ENCODE data around the gene IGSF5.
"Not testable (repeated sequence)": the region's sequence is repeated elsewhere in the genome, so short reads cannot be mapped to it uniquely, and the experiment has no call there.

Gene IGSF5

DNA sequence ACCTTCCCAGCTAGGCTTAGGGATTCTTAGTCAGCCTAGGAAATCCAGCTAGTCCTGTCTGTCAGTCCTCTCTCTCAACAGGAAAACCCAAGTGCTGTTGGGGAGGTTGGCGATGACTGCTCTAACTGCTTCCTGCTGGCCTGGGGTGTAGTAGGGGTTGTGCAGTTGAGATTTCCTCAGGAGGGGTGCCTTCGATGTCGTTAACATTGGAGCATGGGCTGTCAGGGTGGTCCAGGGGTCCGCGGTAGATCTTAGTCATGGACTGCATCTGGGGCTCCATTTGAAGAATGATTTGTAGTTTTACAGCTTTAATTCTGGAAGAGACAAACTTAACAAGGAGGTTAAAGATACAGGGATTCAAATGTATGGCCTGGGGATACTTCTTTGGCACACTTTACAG is 5.5 kb upstream of the IGSF5 start:
- not testable (repeated sequence) for DNase-seq

DNA sequence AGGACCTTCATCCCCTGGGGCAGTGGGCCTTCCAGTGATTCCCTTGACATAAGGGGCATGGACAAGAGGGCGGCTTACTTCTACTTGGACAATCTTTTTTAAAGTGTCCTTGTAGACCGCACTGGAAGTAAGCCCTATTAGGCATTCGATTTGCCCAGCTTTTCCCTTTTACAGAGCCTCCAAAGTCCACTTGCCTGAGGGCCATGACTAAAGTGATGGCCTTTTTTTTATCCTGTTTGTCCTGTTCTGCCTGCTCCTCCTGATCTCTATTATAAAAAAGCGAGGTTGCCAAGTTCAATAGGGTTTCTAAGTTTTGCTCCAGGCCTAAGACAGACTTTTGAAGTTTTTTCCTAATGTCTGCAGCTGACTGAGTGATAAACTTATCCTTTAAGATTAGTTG is 2.4 kb upstream of the IGSF5 start:
- not testable (repeated sequence) for DNase-seq

DNA sequence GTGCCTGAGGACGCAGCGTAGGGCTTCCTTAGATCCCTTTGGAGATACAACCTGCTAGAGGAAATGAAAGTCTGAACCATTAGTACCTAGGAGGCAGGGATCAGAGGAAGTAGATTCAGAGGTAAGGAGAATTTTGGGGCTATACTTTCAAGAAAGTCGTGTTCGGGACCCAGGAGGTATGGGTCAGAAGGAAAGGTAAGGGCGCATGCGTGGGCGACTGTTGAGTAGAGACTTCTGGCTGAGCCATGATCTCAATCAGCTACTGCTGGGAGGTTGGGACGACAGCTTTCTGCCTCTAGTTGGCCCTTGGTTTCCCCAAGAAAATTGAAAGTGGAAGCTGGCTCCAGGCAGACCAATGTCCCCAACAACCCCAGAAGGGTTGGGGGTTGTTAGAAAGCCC is 349 bp downstream of the IGSF5 start:
- DNase-seq, result not testable (repeated sequence)

DNA sequence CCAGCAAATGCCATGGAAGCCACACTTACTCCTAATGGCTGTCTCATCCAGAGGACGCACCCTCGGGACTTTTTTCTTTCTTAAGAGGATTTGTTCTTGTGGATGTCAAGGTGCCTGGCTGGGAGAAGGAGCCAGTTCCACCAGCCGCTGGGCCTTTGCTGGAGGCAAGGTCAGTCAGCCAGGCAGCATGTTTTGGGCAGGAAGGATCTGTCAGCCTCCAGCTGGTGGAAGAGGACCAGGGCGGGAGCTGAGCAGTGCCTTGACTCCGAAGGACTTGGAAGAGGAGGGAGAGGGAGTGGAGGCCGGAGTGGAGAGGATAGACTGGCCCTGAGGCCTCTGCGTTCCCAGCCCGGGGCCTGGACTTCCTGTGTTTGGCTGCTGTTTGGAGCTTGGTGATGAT is 5.7 kb downstream of the IGSF5 start:
- DNase-seq, result no peak

DNA sequence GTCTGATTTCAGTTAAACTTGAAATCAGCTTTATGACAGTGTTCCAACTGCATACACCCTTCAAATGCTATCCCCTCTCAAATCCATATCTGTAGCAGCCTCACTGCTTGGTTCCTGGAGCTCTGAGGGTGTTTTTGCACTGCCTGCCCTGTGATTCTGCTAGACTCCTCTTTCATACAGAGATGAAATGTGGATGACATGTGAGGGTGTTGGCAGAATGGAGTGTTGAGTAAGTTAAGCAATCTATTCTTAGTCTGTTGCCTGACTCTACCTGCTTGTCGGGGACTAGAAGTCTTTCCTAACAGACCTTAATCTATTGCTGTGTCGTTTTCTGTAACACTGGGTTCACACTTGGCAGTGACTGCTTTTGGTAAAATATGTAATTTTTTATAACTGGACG is 9.8 kb downstream of the IGSF5 start:
- no peak for DNase-seq

DNA sequence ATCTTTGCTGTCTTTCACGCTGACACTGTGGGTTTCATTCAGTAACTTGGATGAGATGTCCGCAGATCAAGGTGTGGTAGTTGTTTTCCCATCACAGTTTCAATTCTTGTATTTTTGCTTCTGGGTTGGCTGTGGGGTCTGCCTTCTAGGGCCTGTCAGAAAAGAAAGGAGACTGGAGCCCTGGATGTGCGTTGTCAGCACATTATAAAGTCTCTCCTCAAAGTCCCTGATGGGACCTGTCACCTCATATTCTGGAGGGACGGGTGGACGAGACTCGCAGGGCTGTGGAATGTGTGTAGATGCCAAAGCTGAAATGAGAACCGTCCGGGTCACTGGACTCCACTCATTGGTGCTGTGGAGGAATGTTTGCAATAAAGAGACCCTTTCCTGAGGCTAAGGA is 11.3 kb downstream of the IGSF5 start:
- DNase-seq, result no peak

DNA sequence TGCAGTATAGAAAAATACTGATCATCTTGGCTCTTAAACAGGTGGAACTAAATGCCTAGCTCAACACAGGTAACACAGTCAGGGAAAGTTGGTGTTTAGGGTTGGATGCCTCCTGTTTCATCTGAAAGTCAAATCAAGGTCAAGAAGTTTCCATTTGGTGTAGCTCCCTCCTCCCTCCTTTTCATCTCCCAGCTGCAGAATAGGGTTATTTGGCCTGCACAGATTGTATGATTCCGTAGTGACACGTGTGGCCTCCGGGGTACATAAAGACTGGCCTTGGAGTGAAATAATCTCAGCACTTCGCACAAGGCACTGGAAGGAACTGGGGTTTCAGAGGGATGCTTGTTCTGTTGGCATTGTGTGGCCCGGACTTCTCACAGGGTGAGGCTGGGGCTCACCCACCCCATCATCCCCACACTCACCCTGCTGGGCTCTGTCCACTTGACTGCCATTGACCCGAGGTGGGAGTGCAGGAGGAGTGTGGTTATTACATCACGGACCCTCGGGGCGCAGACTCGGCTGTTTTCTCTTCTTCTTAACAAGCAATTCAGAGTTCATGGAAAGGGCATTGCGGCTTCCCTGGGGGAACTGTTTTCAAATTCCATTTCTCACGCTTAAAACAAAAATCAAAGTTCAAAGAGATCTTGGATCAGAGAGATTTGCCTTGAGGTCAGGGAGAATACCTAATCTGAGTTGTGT is 18.4 kb downstream of the IGSF5 start:
- no peak for DNase-seq

DNA sequence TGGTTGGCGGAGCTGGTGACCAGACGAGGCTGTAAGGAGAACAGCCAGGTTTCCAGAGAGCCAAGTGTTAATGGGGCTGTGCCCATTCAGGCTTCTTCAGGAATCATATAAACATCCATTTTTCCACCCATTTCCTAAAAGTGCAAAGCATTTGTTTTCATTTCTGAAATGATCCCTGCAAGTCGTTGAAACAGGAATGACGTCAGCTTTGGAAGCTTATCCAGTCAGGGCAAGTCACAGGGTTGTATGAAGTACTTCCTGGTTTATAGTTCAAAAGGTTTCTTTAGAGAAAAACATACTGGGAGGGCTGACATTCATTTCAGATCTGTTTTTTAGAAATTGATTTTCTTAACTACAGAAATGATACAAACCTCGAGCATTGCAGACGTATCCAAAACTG is 29.2 kb downstream of the IGSF5 start:
- DNase-seq, result no peak

DNA sequence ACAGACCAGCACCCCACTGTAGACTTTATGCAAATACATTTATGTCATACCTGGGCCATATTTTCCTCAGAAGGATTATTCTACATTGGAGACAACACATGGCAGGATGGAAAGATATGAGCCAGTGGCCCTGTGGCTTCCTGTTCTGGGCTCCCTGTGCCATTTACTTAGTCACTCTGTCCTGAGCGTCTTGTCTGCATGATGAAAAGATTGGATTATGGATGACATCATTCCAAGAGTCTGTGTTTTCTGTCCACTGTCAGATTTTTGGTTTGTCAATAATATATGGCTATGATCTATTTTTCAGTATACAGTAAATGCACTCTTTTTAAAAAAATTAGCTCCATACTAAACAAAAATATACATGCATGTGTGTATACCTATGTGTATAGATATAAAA is 30.8 kb downstream of the IGSF5 start:
- DNase-seq, result no peak

DNA sequence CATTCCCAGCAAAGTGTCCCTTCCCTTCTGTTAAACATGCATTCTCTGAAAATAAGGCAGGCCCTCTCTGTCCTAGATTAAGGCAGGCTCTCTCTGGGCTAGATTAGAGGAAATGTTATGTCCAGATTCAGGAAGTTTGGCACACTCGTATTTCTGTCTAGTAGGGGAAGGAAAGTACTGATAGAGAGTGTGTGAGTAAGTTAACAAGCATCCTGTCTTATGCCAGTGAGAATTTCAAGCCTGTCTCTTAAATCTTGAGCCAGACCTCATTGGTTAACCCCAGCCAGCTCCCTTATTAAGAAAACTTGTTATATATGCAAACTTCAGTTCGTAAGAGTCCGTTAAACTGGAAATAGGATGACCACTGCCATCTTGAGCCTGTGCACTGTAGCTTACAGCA is 31.6 kb downstream of the IGSF5 start:
- DNase-seq, result no peak

DNA sequence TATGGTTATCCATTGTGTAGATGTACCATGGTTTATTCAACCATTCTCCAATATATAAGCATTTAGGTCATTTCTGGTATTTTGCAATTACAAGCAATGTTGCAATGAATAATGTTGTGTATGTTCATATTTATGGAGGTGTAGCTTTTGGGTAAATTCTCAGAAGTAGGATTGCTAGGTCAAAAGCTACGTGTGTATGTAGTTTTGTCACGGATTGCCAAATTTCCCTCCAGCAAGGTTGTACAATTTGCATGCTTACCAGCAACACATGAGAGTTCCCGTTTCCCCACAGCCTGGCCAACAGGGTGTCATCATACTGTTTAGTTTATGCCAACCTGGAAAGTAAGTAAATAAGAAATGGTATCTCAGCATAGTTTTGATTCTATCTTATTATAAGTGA is 36.3 kb downstream of the IGSF5 start:
- DNase-seq, result no peak

DNA sequence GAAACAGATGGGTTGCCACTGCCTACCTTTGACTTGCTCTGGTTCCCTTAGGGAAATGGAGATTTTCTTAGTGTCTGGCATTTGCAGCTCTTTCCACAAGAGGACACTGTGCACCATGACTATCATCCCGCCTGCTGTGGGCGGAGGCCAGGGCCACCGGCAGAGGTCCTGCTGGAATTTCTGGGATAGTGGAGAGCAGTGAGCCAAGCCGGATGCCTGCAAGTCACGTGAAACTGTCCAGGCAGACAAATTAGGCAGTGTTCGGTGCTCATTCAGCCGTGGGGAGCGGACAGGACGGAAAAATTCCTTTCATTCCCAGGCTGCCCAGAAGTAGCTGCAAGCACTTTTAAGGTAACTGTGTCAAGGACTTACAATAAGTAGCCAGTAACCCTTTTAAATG is 43.4 kb downstream of the IGSF5 start:
- DNase-seq, result no peak

DNA sequence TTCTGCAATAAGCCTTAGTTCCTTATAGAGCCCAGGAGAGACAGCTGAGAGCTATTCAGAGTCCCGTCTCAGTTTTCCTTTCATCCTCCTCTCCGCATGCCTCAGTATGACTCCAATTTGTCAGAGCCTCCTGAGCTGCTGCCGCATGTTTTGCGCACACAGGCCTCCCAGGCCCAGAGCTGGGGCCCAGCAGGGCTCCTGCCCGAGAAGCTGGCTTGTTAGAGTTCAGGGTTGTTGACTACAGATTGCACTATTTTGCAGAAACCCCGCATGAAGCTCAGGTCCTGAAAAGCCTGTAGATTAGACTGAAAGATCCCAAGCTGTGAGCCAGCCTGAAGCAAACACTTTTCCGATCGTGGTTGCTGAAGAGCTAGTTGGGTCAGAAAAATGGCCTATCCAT is 51.5 kb downstream of the IGSF5 start:
- no peak for DNase-seq

DNA sequence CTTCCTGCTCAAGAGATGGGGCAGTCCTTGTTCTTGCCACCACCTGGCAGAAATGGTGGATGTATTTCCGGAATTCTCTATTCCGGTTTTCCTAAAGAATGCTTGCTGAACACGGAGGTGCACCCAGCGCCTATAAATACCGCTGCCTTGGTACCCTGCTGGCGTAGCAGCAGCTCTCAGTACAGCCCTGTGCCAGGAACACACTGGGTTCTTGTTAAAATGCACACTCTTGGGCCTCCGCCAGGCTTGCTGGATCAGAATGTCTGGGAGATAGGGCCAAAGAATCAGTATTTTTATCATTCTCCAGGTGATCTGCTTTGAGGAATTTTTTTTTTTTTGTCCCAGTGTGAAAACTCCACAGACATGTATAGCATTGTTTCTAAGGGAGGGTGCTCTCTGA is 54.2 kb downstream of the IGSF5 start:
- DNase-seq, result no peak

DNA sequence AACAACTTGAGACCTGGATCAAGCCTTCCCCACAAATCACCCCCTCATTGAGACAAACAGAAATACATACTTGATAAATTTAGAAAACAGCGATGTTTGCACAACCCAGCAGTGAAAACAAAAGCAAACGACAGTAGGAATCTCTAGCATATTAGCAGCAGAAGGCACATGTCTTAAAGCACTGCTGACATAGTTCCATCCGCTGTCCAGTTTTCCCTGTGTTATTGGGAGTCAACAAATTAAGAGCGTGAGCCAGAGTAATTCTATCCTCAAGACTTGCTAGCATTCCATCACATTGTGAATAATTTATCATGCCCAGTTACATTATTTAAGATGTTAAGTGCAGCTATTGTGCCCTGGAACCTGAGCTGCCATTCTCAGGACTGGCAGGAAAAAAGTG is 55.3 kb downstream of the IGSF5 start:
- DNase-seq, result no peak

DNA sequence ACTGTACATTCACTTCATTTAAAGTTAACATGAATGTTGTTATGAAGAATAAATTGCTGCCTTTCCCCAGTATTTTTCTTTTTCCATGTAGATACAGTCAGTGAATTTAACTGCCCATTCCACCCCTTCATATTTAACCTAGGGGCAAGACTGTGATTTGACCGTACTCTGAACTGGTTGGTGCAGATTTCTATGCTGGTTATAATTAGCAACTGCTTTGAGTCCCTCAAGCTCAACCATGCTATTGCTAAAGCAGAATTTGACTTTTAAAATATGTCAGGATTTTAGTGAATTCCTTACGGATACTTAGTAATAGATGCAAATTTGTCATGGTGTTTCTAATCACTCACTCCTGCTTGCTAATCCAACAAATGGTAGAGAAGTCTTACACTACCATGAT is 57.2 kb downstream of the IGSF5 start:
- no peak for DNase-seq

DNA sequence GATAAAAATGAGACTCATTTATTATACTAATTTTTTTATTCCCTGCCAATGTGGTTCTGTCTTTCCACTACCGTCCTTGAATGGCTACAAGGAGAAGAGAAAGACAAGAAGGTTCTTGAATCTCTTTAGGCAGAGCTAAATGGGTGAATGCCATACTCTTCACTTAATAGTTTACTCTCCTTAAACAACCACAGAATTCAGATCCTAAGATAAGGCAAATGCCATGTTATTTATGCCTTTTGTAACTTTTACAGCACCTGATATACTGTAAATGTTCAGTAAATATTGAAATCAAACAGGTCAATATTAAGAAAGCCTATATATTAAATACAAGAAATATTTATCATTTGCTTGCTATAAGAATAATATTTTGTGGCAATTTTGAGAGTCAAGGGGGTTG is 58.4 kb downstream of the IGSF5 start:
- no peak for DNase-seq

DNA sequence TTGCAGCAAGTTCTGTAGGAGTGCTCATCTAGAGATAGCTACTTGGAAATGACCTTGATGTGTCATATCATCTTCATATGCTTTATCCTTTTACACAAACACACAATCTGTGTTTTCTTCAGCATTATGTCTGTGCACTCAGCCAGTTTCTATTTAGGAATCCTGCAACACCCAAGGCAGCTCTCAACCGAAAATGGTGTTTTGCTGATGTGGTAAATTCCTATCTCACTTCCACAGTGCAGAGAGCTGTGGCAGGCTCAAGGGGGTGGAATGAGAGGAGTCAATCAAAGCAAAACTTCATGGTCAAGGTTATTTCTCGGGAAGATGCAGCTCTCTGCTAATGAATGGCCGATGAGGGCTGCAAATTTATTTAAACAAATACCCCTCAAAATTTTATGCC is 59.3 kb downstream of the IGSF5 start:
- no peak for DNase-seq

DNA sequence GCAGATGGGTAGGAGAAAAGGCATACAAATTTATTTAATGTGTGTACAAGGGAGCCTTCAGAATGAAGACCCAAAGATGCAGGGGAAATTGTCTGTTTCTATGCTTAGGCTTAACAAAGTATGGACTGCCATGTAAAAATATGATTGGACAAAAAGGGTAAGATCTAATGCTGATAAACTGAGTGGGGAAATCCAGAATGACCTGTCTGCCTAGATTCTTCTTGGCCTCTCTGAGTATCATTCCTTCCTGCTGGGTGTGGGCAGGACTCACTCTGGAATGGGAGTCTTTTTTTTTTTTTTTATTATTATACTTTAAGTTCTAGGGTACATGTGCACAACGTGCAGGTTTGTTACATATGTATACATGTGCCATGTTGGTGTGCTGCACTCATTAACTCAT is 61.0 kb downstream of the IGSF5 start:
- DNase-seq, result no peak

DNA sequence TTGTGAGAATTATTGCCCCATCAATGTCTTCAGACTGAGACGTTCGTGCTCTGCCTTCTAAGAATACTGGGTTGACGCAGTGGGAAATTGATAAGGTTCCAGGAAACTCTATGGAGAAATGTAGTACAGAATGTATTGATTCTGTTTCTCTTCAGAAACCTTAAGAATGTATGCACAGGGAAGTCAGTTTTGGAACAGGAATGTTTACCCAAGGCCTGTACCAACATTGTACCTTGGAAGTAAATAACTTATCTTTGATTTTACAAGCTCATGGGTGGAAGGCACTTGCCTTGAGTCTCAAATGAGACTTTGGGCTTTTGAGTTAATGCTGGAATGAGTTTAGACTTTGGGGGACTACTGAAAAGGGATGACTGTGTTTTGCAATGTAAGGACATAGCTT is 62.8 kb downstream of the IGSF5 start:
- no peak for DNase-seq

DNA sequence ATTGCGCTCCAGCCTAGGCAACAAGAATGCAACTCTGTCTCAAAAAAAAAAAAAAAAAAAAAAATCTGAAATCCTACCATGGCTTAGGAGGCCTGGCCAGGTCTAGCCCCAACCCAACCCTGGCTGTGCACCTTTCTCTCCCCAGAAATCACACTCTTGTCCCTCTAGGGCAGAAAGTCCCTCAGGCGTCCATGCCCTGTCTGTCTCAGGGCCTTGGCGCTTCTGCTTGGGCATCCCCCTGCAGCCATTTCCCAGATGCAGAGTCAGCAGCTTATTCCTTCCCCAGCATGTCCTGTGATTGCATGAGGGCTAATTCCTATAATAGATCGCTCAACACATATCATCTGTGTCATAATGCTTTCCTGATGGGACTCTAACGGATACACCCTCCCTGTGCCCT is 65.0 kb downstream of the IGSF5 start:
- no peak for DNase-seq

DNA sequence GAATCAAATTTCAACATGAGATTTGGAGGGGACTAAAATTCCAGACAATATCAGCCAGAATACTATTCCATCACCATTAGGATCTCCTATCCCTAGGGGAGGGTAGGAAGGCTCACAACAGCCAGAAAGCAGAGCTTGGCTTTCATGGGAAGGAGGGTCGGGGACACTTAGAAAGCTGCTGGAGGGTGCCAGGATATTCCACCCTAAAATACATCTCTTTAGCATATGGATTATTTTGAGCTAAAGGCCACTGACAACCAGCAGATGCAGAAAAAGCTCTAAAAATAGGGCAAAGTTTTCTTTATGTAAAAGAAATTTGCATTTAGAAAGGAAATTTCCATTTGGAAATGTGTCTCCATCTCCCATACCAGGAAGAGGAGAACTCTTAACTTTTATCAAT is 68.0 kb downstream of the IGSF5 start:
- DNase-seq, result no peak

DNA sequence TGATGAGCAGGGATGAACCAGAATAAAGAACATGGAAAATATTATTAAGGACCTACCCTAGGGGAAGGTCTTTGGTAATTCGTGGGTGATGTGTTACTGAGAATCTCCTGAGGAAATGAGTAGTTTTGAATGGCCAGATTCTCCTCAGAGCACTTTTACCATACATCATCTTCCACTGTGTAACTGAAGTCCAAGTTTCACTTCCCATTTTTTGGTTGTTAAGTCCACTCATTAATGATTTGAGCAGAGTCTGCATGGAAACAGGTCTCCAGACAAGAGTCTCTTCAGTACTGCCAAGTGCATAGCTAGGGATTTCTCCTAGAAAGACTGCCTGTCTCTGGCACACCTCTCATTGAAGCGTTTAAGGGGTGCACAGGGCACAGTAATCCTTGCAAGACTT is 73.6 kb downstream of the IGSF5 start:
- DNase-seq, result no peak

DNA sequence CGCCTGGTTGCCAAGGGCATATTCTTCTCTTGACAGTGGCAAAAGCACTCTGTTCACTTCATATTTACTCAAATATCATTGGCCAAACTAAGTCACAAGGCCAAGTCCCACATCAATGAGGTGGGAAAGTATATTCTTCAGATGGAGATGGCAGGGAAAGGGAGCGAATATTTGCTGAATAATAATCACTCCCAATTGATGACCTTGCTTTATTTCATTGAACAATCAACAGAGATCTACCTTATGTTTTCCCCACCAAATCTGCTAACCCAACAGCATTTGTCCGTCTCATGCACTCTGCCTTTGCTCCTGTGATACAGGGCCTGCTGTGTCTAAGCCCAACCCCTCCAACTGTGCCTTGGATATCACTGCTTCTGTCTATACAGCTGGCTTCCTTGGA is 77.1 kb downstream of the IGSF5 start:
- no peak for DNase-seq

DNA sequence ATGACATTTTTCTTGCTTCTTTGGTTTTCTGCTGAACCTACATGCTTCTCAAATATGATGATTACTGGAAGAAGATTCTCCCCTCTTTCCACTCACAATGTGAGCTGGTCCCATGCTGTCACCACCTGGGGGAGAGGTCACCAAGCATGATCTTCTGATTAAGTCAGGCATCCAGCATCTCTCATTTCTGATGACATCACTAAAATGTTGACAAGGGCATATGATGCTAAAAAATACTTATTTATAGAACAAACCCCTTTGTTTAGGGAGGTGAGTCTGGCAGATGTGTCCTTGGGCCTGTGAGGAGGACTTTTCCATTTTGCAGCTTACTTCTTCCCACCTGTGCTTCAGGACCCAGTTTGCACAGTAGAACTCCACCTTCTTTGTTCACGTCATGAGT is 80.3 kb downstream of the IGSF5 start:
- DNase-seq, result no peak

DNA sequence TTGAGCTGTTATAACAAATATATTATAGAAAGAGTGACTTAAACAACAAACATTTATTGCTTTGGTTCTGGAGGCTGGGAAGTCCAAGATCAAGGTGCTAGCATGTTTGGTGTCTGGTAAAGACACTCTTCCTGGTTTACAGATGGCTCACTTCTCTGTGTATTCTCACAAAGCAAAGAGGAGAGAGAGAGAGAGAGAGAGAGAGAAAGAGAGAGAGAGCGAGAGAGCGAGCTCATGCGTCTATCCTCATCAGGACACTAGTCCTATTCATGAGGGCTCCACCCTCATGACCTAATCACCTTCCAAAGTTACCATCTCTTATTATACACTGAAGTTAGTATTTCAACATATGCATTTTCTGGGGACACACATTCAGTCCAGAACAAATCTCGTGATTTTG is 89.6 kb downstream of the IGSF5 start:
- no peak for DNase-seq

All from CD4-positive, alpha-beta T cell treated with Interleukin-21 for 1 hour (primary cell).